ENCODE data around the gene ADAT2. TPM values are rescaled to one million over a fixed set of nuclear protein-coding genes. Genes with fewer than 3 reads are reported as not detected.
A peak's percentile ranks its signal among the peaks of the same experiment; 100 is the strongest.

The ADAT2 gene
- total and polyA plus RNA-seq, 2 of the 13 experiments (the other 11 are each of a cell fraction or from before 2014, with no cell fraction given) = 10.5 to 18.3 TPM

GRCh38 chr6:143432588-143432987, 17.9 kb downstream of the ADAT2 start (continued):
- TF ChIP-seq HNF1A (IDR thresholded peaks at IDR 0.05; ENCODE audit: low read depth) = no peak
- TF ChIP-seq HNF1A (CRISPR knock-in tag; IDR thresholded peaks at IDR 0.05; ENCODE audit: borderline replicate concordance) = no peak
- TF ChIP-seq EZH2 (conservative IDR thresholded peaks at IDR 0.05; ENCODE audit: low read depth, low read length) = no peak
- TF ChIP-seq NFE2L2 (IDR thresholded peaks at IDR 0.05; ENCODE audit: low read length) = no peak
- TF ChIP-seq ZNF512B (CRISPR knock-in tag; IDR thresholded peaks at IDR 0.05; ENCODE audit: borderline replicate concordance) = no peak
- TF ChIP-seq ZFP37 (CRISPR knock-in tag; IDR thresholded peaks at IDR 0.05; ENCODE audit: borderline replicate concordance) = no peak
- TF ChIP-seq GATA4 (IDR thresholded peaks at IDR 0.05; ENCODE audit: borderline replicate concordance, low read depth) = no peak
- no peak for TF ChIP-seq XBP1 (CRISPR knock-in tag; IDR thresholded peaks at IDR 0.05)
- no peak for TF ChIP-seq ZNF18 (CRISPR knock-in tag; IDR thresholded peaks at IDR 0.05; ENCODE audit: insufficient replicate concordance)
- TF ChIP-seq ZNF441 (CRISPR knock-in tag; IDR thresholded peaks at IDR 0.05; ENCODE audit: borderline replicate concordance) = no peak
- TF ChIP-seq ZSCAN9 (CRISPR knock-in tag; IDR thresholded peaks at IDR 0.05; ENCODE audit: borderline replicate concordance) = 0 out of 2 replicates have a peak, but pooled peaks have one; percentile 31
- no peak for TF ChIP-seq DNMT3B (CRISPR knock-in tag; conservative IDR thresholded peaks at IDR 0.05)
- peak; percentile 44; the same call in 1 of the 2 replicates for TF ChIP-seq SOX5 (CRISPR knock-in tag; IDR thresholded peaks at IDR 0.05; ENCODE audit: borderline replicate concordance)
- TF ChIP-seq BCL3 (CRISPR knock-in tag; IDR thresholded peaks at IDR 0.05) = no peak
- TF ChIP-seq ARID3A (IDR thresholded peaks at IDR 0.05; ENCODE audit: low read depth, low read length) = peak; percentile 76
- TF ChIP-seq NFRKB (IDR thresholded peaks at IDR 0.05) = no peak
- no peak for TF ChIP-seq TRAFD1 (CRISPR knock-in tag; IDR thresholded peaks at IDR 0.05; ENCODE audit: borderline replicate concordance)
